A673 (cell line): ENCODE data around the gene CYBA.

Experiments used
- CTCF ChIP-seq: fragments of 300-800, 200-600 bp; sonication (generic); conservative IDR thresholded peaks from 2 replicates; pipeline ENCODE4 v1.5.1; 2017; ENCODE audit warnings: low read depth, mild to moderate bottlenecking, antibody characterized with exemption, low read length, moderate library complexity, mixed read lengths
- EZH2 ChIP-seq: fragments of 200-600 bp; sonication (generic); IDR thresholded peaks from 2 replicates; pipeline ENCODE4 v1.6.1; 2017; ENCODE audit warnings: borderline replicate concordance, low read depth, mild to moderate bottlenecking, mixed read lengths, antibody characterized with exemption, low read length; ENCODE audit not compliant: poor library complexity, severe bottlenecking

GRCh38 chr16:88671806-88672205 lies 21.0 kb upstream of the CYBA start:
- TF ChIP-seq EZH2, result no peak
- no peak for TF ChIP-seq CTCF
